Erythroblast (primary cell): ENCODE measurements around the gene CCDC106.

ENCODE experiments used
- GATA1 ChIP-seq: IDR thresholded peaks from 2 replicates; pipeline ENCODE4 v1.6.1; 2011; ENCODE audit warnings: low read depth, mild to moderate bottlenecking, control low read depth, low read length, moderate library complexity
- POLR2A ChIP-seq: IDR thresholded peaks from 2 replicates; pipeline ENCODE4 v1.6.1; 2011; ENCODE audit warnings: mild to moderate bottlenecking, low read length

DNA sequence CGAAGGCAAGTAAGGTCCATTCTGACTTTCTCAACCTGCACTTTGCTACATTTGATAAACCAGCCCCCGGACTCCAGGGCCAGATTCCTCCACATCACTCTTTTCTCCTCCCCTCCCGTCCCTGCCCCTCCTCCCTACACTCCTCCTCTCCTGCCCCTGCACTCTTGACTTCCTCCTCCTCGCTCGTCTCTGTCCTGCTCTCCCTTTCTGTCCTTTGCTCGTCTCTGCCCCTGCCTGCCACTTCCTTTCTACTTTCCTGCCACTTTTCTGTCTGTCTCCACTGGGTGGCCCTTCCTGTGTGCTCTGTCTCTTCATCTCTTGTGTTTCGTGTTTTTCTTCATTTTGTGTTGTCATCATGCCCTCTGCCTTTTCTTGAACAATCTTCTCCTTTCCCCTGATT is 13.8 kb downstream of the CCDC106 start:
- no peak for TF ChIP-seq POLR2A
- TF ChIP-seq GATA1, result no peak
